NCI-H510A (cell line): ENCODE measurements around the gene ABHD8.
A peak's percentile ranks its signal among the peaks of the same experiment; 100 is the strongest.

Source experiments
- DNase-seq: peaks from one replicate; lab custom pipeline; 2025; lab: John Stamatoyannopoulos, UW

ABHD8 gene

DNA sequence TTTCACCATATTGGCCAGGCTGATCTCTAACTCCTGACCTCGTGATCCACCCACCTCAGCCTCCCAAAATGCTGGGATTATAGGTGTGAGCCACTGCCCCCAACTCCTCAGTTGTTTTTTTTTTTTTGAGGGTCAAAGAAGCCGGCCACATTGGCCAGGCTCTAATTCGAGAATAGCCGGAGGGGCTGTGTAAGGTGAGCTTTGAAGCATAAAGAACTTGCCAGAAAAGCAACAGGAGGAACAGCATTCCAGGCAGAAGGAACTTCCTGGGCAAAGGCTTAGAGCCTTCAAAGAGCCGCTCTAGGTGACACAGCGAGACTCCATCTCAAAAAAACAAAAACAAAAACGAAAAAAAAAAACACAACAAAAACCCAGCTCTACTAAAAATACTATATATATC lies 37.2 kb downstream of the ABHD8 start:
- DNase-seq: no peak

- no peak for DNase-seq
Observed at GRCh38 chr19:17264641-17264979, 38.6 kb downstream of the ABHD8 start, which contains the start of gene USHBP1. Gene USHBP1 (minus strand): TSS chr19:17264745. CDS start chr19:17264299, 446 bp downstream.

DNA sequence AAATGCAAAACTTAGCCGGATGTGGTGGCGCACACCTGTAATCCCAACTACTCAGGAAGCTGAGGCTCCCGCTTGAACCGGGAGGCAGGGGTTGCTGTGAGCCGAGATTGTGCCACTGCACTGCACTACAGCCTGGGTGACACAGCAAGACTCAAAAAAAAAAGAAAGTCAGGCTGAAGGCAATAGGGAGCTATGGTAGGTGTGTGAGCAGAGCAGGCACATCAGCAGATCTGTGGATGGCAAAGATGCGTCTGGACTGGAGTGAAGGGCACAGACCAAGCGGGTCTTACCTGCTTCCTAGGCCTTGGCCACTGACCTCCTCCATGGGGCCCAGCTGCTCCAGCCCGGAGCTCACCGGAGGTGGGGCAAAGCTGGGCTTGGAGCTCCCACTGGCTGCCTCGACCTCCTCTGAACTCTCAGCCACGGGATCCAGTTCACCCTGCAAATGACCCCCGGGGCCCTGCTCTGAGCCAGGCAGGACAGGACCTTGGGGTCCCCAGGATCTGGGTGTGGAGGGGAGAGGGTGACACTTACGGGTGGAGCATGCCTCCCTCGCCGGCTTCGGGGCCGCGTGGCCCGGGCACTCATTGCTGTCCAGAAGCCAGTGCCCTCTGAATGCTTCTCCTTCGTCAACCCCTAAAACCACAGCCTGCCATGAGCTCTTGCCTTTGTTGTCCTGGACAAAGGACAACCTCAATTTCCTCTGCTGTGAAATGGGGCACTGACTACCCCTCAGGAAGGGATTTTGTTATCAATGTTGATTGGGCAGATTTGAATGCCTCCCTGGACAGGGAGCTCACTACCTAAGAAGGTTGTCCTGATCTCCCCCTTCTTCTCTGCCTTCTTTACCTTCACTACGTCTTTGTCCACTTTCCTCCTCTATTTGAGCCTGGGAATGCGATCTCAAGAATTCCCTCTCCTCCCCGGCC lies 39.2 kb downstream of the ABHD8 start:
- DNase-seq: no peak

GRCh38 chr19:17262557-17262956 lies 40.7 kb downstream of the ABHD8 start:
- DNase-seq: no peak

DNA sequence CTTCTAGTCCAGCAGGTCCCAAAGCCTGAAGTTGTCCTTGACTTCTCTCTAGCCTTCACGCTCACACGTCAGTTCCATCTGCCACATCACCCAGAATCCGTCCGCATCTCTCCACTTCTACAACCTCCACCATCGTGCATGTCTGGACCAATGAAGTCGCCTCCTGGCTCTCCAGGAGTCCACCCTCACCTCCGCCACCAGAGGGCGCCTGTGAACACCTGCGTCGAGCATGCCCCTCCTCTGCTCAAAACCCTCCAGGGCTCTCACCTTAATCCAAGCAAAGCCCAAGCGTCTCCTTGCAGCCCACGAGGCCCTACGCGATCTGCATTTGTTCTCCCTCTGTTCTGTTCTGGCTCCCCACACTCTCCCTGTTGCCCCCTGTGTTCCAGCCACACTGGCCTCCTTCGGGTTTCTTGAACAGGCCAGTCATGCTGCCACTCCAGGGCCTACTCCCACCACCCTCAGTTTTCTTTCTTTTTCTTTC lies 42.3 kb downstream of the ABHD8 start:
- peak; percentile 63 for DNase-seq

GRCh38 chr19:17259934-17260333 lies 43.3 kb downstream of the ABHD8 start:
- no peak for DNase-seq

DNA sequence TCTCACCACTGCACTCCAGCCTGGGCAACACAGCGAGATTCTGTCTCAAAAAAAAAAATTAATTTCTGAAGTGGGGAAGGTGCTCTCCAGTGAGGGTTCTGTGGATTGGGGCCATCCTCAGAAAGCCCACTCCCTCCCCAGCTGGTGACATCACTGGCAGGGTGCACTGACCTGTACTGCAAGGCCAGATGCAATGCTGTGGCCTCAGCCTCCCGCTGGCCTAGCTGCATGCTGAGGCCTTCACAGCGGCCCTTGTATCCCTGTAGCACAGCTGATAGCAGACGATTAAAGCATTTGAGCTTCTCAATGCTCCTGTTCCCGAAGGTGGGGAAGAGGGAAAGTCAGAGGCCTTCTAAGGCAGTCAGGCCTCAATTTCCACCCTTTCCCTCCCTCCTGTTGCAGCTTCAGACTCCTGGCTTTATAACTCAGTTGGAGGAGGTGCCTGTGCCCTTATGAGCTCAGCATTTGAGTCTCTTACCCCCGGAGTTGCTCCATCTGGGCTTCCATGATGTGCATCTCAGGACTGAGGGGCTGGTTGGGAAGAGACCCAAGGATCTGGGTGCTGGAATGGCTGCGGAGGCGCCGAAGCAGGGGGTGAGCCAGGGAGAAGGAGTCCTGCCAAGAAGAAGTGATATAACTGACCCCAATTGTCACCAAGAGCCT lies 44.0 kb downstream of the ABHD8 start:
- no peak for DNase-seq

- DNase-seq: no peak
Observed at GRCh38 chr19:17256130-17256529, 47.1 kb downstream of the ABHD8 start.

GRCh38 chr19:17255150-17255621 lies 48.0 kb downstream of the ABHD8 start:
- peak; percentile 75 for DNase-seq

DNA sequence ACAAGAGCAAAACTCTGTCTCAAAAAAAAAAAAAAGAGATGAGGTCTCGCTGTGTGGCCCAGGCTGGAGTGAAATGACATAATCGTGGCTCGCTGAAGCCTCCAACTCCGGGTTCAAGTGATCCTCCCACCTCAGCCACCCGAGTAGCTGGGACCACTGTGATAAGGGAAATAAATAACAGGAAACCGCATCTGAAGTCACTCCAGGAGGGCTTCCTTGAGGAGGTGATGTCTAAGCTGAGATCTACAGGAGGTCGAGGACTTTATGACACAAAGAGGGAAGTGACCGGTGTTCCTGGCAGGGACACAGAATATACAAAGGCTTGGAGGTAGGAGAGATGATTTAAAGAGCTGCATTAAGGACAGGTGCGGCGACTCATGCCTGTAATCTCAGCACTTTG lies 48.6 kb downstream of the ABHD8 start:
- DNase-seq: no peak

- no peak for DNase-seq
Observed at GRCh38 chr19:17249887-17250548, 53.2 kb downstream of the ABHD8 start.

GRCh38 chr19:17248011-17248776 lies 55.0 kb downstream of the ABHD8 start:
- peak; percentile 92 for DNase-seq

DNA sequence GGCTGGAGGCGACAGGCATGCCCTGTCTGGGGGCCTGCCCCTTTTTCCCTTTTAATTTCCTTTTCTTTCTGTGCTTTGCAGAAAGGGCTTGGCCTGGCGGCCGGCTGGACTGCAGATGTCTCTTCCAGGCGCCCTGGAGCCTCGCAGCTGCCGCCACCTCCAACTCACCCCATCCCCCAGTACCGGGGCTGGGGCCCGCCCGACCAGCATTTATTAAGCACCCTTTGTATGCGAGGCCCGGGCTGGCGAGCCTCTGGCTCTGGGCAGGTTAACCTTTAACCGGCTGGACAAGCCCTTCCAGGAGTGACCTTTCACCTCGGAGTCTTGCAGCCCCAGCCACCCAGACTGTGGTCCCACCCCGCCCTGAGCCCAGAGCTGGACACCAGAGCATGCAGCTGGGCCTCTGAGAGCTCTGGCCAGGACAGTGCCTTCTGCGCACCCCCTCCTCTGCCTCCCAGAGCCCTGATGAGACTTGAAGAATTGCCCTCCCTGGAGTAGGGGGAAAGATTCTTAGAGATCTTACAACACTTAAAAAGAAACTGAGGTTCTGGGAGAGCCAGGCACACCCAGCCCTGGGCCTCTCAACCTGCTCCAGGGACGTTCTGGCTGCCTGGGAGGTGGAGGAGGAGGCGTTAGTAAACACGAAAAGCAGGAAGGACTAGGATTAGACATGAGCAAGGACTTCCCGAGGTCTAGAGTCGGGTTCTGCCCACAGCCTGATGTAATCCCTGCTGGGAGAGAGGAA lies 56.4 kb downstream of the ABHD8 start:
- no peak for DNase-seq

DNA sequence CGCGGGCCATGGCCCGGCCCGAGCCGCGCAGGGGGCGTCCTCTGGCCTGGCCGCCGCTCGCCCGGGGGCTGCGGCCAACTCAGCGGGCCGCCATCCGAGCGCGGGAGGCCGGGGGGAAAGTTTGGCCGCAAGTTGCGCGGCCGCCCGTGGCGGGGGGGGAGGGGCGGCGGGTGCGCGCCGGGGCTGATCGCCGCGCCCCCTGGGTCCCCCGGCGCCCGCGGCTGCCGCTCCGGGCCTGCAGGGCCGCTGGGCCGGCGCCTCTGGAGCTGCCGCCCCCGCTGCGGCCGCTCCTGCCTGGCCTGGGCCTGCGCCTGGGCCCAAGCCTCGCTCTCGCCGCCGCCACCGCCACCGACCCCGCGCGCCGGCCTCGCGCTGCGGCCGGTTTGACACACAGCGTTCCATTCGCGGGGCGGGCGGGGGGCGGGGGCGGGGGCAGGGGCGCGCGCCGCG lies 57.7 kb downstream of the ABHD8 start, which contains the start of gene NR2F6:
Gene NR2F6, minus strand, starts transcription at position 385 of the 450 bp plus-strand sequence. CDS start 699 bp downstream, outside the sequence.
- no peak for DNase-seq

GRCh38 chr19:17244618-17245534 lies 58.3 kb downstream of the ABHD8 start:
- no peak for DNase-seq

- DNase-seq: no peak
Observed at GRCh38 chr19:17243830-17244617, 59.2 kb downstream of the ABHD8 start.

GRCh38 chr19:17243211-17243829 lies 59.9 kb downstream of the ABHD8 start:
- DNase-seq: no peak
